Measurements from ENCODE around the gene CERS5. TPM values are rescaled to one million over a fixed set of nuclear protein-coding genes. Genes with fewer than 3 reads are reported as not detected.

Gene CERS5
- total RNA-seq, 1 experiment from 2014 or later, result 58.1 TPM

DNA sequence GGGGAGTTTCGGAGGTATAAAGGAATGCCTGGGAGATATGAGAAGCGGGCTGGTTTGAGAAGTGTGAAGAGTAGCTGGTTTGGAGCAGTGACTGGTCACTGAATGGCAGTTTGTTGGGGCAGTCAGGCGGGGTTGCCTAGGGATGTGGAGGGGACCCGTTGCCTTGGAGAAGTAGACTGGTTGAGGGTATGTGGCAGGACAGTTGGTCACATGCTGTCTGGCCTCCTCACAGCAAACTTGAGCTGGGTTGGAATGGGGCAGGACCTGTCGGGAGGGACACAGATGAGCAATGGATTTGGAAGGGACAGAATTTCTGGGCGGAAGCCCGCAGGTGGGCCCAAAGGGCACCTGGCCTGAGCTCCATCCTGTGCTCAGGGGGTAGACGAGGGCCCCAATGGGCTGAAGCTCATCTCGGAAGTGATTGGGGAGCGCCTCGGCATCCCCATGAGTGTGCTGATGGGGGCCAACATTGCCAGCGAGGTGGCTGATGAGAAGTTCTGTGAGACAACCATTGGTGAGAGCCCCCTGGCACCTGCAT, 61.2 kb downstream of the CERS5 start:
- Mint-ChIP-seq H3K36me3 (ENCODE audit: insufficient read depth, unreplicated experiment) (peaks cover 10% of the 10 kb centered on the region), H3K4me3 (ENCODE audit: unreplicated experiment) (no peak overlapping the region), H3K4me1 (ENCODE audit: insufficient read depth, unreplicated experiment) (peaks cover 13% of the 10 kb centered on the region), H3K27ac (ENCODE audit: low read depth, unreplicated experiment) (no peak overlapping the region), H3K27me3 (ENCODE audit: insufficient read depth, unreplicated experiment) (no peaks in the 10 kb centered on the region), H3K9me3 (ENCODE audit: unreplicated experiment) (no peaks in the 10 kb centered on the region)
- POLR2A ChIA-PET, result no interaction called here
- CTCF ChIA-PET, result interaction anchor here (0.6 to 15.2 kb wide), 5 partner anchors 9 to 291 kb away, joined by 3 to 232 read pairs (median 3); partner anchors contain the start of genes FAM186A and SMARCD1
- intact Hi-C loops (cut with micrococcal nuclease), result no loop called here
- TF ChIP-seq, protein P1, sequence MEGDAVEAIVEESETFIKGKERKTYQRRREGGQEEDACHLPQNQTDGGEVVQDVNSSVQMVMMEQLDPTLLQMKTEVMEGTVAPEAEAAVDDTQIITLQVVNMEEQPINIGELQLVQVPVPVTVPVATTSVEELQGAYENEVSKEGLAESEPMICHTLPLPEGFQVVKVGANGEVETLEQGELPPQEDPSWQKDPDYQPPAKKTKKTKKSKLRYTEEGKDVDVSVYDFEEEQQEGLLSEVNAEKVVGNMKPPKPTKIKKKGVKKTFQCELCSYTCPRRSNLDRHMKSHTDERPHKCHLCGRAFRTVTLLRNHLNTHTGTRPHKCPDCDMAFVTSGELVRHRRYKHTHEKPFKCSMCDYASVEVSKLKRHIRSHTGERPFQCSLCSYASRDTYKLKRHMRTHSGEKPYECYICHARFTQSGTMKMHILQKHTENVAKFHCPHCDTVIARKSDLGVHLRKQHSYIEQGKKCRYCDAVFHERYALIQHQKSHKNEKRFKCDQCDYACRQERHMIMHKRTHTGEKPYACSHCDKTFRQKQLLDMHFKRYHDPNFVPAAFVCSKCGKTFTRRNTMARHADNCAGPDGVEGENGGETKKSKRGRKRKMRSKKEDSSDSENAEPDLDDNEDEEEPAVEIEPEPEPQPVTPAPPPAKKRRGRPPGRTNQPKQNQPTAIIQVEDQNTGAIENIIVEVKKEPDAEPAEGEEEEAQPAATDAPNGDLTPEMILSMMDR (IDR thresholded peaks at IDR 0.05; ENCODE audit: unreplicated experiment), result no peak
- DNase-seq (ENCODE audit: unreplicated experiment), result no peak
- no TSS peak for BruUV-seq (replicated peaks)

DNA sequence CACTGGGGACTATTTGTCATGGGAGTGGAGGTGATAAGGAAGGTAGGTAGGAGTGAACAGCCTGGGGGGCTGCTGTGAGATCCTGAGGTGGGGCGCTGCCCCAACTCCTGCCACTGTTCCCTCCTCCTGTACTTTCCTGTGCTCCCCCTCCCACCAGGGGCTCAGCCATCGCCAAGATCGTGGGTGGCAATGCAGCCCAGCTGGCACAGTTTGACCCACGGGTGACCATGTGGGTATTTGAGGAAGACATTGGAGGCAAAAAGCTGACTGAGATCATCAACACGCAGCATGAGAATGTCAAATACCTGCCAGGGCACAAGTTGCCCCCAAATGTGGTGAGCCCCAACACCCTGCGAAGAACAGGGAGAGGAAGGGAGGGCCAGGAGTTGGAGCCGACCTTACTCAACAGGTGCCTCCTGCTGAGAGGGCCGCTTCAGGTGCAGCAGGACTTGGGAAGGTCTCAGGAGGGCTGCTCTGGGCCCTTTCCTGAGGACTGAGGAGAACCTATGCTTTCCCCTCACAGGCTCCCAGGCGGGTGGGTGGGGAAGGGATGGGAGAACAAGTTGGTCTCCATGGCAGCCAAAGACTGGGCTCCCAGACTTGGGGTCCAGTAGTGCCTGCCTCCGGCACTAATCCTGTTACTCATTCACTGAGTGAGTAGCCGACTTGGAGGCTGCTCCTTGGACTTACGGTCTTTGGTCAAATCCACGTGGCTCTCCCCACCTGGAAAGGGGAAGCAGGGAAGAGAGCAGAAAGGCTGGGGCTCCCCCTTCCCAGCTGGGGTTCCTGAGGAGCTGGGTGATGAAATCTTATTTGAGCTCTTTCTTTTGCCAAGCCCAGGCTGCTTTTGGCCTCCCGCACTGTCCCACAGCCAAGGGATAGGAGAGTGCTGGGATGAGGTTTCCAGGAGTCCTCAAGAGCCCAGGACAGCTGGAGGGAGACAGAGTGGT, 62.5 kb downstream of the CERS5 start:
- peaks cover 23% of the 10 kb centered on the region for H3K36me3 Mint-ChIP-seq (ENCODE audit: insufficient read depth, unreplicated experiment)
- intact Hi-C loops (cut with micrococcal nuclease), result no loop called here
- no peak overlapping the region for H3K4me3 Mint-ChIP-seq (ENCODE audit: unreplicated experiment)
- peaks cover 8% of the 10 kb centered on the region for H3K4me1 Mint-ChIP-seq (ENCODE audit: insufficient read depth, unreplicated experiment)
- ChIA-PET CTCF (interaction anchor here (0.6 to 15.2 kb wide), 6 partner anchors 7 to 131 kb away, joined by 3 to 232 read pairs (median 5); partner anchors contain the start of genes COX14 and SMARCD1), POLR2A (interaction anchor here (0.6 to 5.8 kb wide), 4 partner anchors 6 to 923 kb away, joined by 3 to 44 read pairs (median 5); partner anchors contain the start of genes COX14 and SMARCD1)
- no peak overlapping the region for H3K27ac Mint-ChIP-seq (ENCODE audit: low read depth, unreplicated experiment)
- TF ChIP-seq, protein P1 (IDR thresholded peaks at IDR 0.05; ENCODE audit: unreplicated experiment), result no peak
- H3K27me3 Mint-ChIP-seq (ENCODE audit: insufficient read depth, unreplicated experiment), result no peaks in the 10 kb centered on the region
- BruUV-seq (replicated peaks), result no TSS peak
- no peak for DNase-seq (ENCODE audit: unreplicated experiment)
- no peaks in the 10 kb centered on the region for H3K9me3 Mint-ChIP-seq (ENCODE audit: unreplicated experiment)

DNA sequence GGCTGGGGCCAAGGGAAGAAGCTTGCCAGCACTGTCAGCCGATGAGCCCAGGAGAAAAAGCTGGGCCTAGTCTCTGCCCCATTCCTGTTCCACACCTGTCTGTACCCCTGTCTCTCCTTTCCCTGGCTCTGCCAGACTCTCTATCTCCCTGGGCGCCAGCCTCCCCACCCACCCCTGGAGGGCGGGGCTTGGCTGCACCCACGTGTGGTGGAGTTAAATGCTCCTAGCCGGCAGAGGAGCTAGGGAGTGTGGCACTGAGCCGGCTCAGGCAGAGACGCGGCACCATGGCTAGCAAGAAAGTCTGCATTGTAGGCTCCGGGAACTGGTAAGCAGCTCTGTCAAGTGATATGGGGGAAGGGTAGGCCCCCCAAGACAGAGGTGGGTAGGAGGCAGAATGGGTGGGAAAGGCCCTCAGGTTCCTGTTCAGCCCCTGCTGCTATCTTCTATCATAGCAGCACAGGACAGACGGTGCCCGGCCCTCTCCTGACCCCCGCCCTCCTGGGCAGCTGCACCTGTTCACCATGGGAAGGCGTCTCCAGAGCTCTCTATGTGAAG, 63.3 kb downstream of the CERS5 start, which contains the start of gene GPD1:
Gene GPD1 (plus strand): TSS at position 242 of the 555 bp plus-strand sequence. CDS start 43 bp downstream, at position 285.
- intact Hi-C loops (cut with micrococcal nuclease), result no loop called here
- POLR2A ChIA-PET, result interaction anchor here (0.6 to 5.8 kb wide), 5 partner anchors 7 to 924 kb away, joined by 3 to 44 read pairs (median 3); partner anchors contain the start of genes COX14 and SMARCD1
- peaks cover 17% of the 10 kb centered on the region for H3K4me1 Mint-ChIP-seq (ENCODE audit: insufficient read depth, unreplicated experiment)
- H3K9me3 Mint-ChIP-seq (ENCODE audit: unreplicated experiment), result no peaks in the 10 kb centered on the region
- H3K27ac Mint-ChIP-seq (ENCODE audit: low read depth, unreplicated experiment), result no peak within 1 kb of the TSS
- H3K36me3 Mint-ChIP-seq (ENCODE audit: insufficient read depth, unreplicated experiment), result peaks cover 28% of the 10 kb centered on the region
- CTCF ChIA-PET, result interaction anchor here (1.1 to 15.2 kb wide), 4 partner anchors 8 to 132 kb away, joined by 3 to 232 read pairs (median 51); partner anchors contain the start of genes COX14 and SMARCD1
- no peak within 1 kb of the TSS for H3K4me3 Mint-ChIP-seq (ENCODE audit: unreplicated experiment)
- no peaks in the 10 kb centered on the region for H3K27me3 Mint-ChIP-seq (ENCODE audit: insufficient read depth, unreplicated experiment)
- no TSS peak for BruUV-seq (replicated peaks)
- DNase-seq (ENCODE audit: unreplicated experiment), result peak; percentile 67
- TF ChIP-seq, protein P1 (IDR thresholded peaks at IDR 0.05; ENCODE audit: unreplicated experiment), result no peak
